Neutrophil (primary cell): ENCODE results near the gene EEFSEC.

Experiments used
- H3K27ac ChIP-seq: fragments of 200-600 bp; sonication (generic); 2 replicates; pipeline ENCODE4 v1.5.1; 2016; ENCODE audit warnings: mild to moderate bottlenecking, moderate library complexity
- H3K27me3 ChIP-seq: fragments of 200-600 bp; sonication (generic); 2 replicates; pipeline ENCODE4 v1.6.0; 2016; ENCODE audit warnings: mild to moderate bottlenecking
- H3K36me3 ChIP-seq: fragments of 200-600 bp; sonication (generic); 2 replicates; pipeline ENCODE4 v1.5.1; 2017
- H3K4me1 ChIP-seq, 2 experiments: fragments of 200-600 bp in 1 of 2; sonication (generic) in 1 of 2; 1 replicate in 1 of 2; 2 replicates in 1 of 2; pipeline versions ENCODE4 v1.5.1 to v1.6.1; 2013 to 2016; ENCODE audit warnings: low read depth in 1 of 2, low read length in 1 of 2, mild to moderate bottlenecking in 1 of 2, moderate library complexity in 1 of 2; ENCODE audit not compliant: control insufficient read depth in 1 of 2, insufficient read depth in 1 of 2
- H3K4me3 ChIP-seq, 2 experiments: fragments of 200-600 bp in 1 of 2; sonication (generic) in 1 of 2; 1 replicate in 1 of 2; 2 replicates in 1 of 2; pipeline ENCODE4 v1.5.1; 2013 to 2016; ENCODE audit warnings: low read depth in 1 of 2, low read length in 1 of 2, mild to moderate bottlenecking in 1 of 2, moderate library complexity in 1 of 2
- H3K9me3 ChIP-seq: fragments of 200-600 bp; sonication (generic); 2 replicates; pipeline ENCODE4 v1.5.1; 2016
- CTCF ChIP-seq: fragments of 200-600 bp; sonication (generic); IDR thresholded peaks from 2 replicates; pipeline ENCODE4 v1.5.1; 2016; ENCODE audit warnings: antibody characterized with exemption

EEFSEC gene

GRCh38 chr3:128352326-128352725, 199.0 kb downstream of the EEFSEC start:
- H3K27ac ChIP-seq: no peak overlapping the region
- no peaks in the 10 kb centered on the region for H3K36me3 ChIP-seq
- H3K9me3 ChIP-seq: no peaks in the 10 kb centered on the region
- no peaks in the 10 kb centered on the region for H3K27me3 ChIP-seq
- TF ChIP-seq CTCF: no peak
- no peaks in the 10 kb centered on the region for H3K4me1 ChIP-seq
- no peak overlapping the region for H3K4me3 ChIP-seq

- H3K27me3 ChIP-seq: no peaks in the 10 kb centered on the region
- H3K9me3 ChIP-seq: no peaks in the 10 kb centered on the region
- H3K4me1 ChIP-seq: no peaks in the 10 kb centered on the region
- no peaks in the 10 kb centered on the region for H3K36me3 ChIP-seq
- no peak overlapping the region for H3K4me3 ChIP-seq
- H3K27ac ChIP-seq: no peak overlapping the region
- no peak for TF ChIP-seq CTCF
Measured at GRCh38 chr3:128353361-128353965, 200.2 kb downstream of the EEFSEC start.

GRCh38 chr3:128353991-128354687, 200.9 kb downstream of the EEFSEC start:
- Histone ChIP-seq H3K27me3 (no peaks in the 10 kb centered on the region), H3K4me3 (no peak overlapping the region), H3K9me3 (no peaks in the 10 kb centered on the region), H3K27ac (no peak overlapping the region), H3K4me1 (no peaks in the 10 kb centered on the region), H3K36me3 (no peaks in the 10 kb centered on the region)
- TF ChIP-seq CTCF: no peak

GRCh38 chr3:128354788-128355542, 201.7 kb downstream of the EEFSEC start:
- no peak for TF ChIP-seq CTCF
- no peak overlapping the region for H3K4me3 ChIP-seq
- H3K27me3 ChIP-seq: no peaks in the 10 kb centered on the region
- H3K27ac ChIP-seq: no peak overlapping the region
- H3K9me3 ChIP-seq: no peaks in the 10 kb centered on the region
- H3K4me1 ChIP-seq: no peaks in the 10 kb centered on the region
- no peaks in the 10 kb centered on the region for H3K36me3 ChIP-seq

- no peaks in the 10 kb centered on the region for H3K4me1 ChIP-seq
Measured at GRCh38 chr3:128355543-128355919, 202.2 kb downstream of the EEFSEC start.

More at GRCh38 chr3:128355543-128355919, 202.2 kb downstream of the EEFSEC start:
- Histone ChIP-seq H3K27ac (no peak overlapping the region), H3K4me3 (no peak overlapping the region), H3K27me3 (no peaks in the 10 kb centered on the region), H3K36me3 (no peaks in the 10 kb centered on the region), H3K9me3 (no peaks in the 10 kb centered on the region)
- no peak for TF ChIP-seq CTCF
